ENCODE data around the gene WFDC10A. TPM values are rescaled to one million over a fixed set of nuclear protein-coding genes. Genes with fewer than 3 reads are reported as not detected.

Gene WFDC10A
- total and polyA plus RNA-seq, 10 of the 15 experiments (the other 5 are each of a cell fraction or from before 2014, with no cell fraction given): not detected

DNA sequence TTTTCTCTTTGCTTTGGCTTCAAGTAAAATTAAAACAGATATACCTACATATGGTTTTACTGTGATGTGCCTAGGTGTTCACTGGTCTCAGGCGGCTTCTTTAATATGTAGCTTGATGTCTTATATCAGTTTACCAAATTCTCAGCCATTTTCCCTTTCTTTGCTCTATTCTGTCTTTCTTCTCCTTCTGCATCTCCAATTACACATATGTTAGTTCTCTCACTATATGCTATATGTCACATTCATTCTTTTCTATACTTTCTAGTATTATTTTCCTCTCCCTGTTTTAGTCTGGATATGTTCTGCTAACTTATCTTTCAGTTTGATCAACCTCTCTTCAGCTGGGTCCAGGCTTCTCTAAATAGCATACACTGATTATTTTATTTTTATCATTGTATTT is 36.0 kb upstream of the WFDC10A start:
- no TSS peak for BruUV-seq (replicated peaks)
- Histone ChIP-seq H3K36me3 (ENCODE audit: control insufficient read depth in 2 of 2, insufficient read depth in 2 of 2, low read length in 1 of 2) (no peaks in the 10 kb centered on the region), H3K4me3 (no peak overlapping the region), H3K27ac (ENCODE audit: control insufficient read depth, insufficient read depth) (no peak overlapping the region), H3K4me2 (ENCODE audit: control insufficient read depth, insufficient read depth) (no peak overlapping the region), H3K27me3 (replicated peaks in 1 of 2; ENCODE audit: control insufficient read depth in 2 of 2, insufficient read depth in 2 of 2, low read length in 1 of 2) (no peaks in the 10 kb centered on the region; a peak in 3 of 4 replicates), H3K4me1 (ENCODE audit: control insufficient read depth, insufficient read depth, low read length) (no peaks in the 10 kb centered on the region), H4K20me1 (ENCODE audit: control insufficient read depth, insufficient read depth) (no peaks in the 10 kb centered on the region), H3K9me3 (replicated peaks; ENCODE audit: control insufficient read depth, insufficient read depth, low read length) (no peaks in the 10 kb centered on the region), H3K9ac (ENCODE audit: control insufficient read depth, insufficient read depth, low read length) (no peak overlapping the region), H3K79me2 (ENCODE audit: control insufficient read depth, insufficient read depth, low read length) (no peaks in the 10 kb centered on the region), H2AFZ (ENCODE audit: control insufficient read depth, low read depth, low read length) (no peak overlapping the region)
- no peak for DNase-seq (ENCODE audit: low read depth, low spot score)
- intact Hi-C loops (cut with micrococcal nuclease; ENCODE audit: unreplicated experiment): no loop called here
- ChIA-PET SMC1A (ENCODE audit: uncharacterized antibody, unreplicated experiment) (interaction anchor here (4.1 kb wide), 1 partner anchor 177 kb away, joined by 17 read pairs; no protein-coding TSS in a partner anchor), POLR2A (no interaction called here), CTCF (interaction anchor here (3.6 kb wide), 1 partner anchor 178 kb away, joined by 46 read pairs; no protein-coding TSS in a partner anchor), RAD21 (ENCODE audit: unreplicated experiment) (interaction anchor here (2.5 kb wide), 1 partner anchor 177 kb away, joined by 12 read pairs; no protein-coding TSS in a partner anchor)
- no peak for ATAC-seq
- no peak for FAIRE-seq
- TF ChIP-seq NFIC (IDR thresholded peaks at IDR 0.05; ENCODE audit: low read depth, low read length): no peak
- TF ChIP-seq, protein P1, sequence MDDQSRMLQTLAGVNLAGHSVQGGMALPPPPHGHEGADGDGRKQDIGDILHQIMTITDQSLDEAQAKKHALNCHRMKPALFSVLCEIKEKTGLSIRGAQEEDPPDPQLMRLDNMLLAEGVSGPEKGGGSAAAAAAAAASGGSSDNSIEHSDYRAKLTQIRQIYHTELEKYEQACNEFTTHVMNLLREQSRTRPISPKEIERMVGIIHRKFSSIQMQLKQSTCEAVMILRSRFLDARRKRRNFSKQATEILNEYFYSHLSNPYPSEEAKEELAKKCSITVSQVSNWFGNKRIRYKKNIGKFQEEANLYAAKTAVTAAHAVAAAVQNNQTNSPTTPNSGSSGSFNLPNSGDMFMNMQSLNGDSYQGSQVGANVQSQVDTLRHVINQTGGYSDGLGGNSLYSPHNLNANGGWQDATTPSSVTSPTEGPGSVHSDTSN (IDR thresholded peaks at IDR 0.05; ENCODE audit: insufficient replicate concordance, low read depth, low read length): no peak
- TF ChIP-seq CREM (IDR thresholded peaks at IDR 0.05; ENCODE audit: low read depth): no peak
- no peak for TF ChIP-seq SUPT20H (IDR thresholded peaks at IDR 0.05; ENCODE audit: borderline replicate concordance, control insufficient read depth, low read depth, low read length)
- TF ChIP-seq NFYA (IDR thresholded peaks at IDR 0.05; ENCODE audit: borderline replicate concordance, low read depth, low read length): no peak
- no peak for TF ChIP-seq BCL11A (IDR thresholded peaks at IDR 0.05; ENCODE audit: low read depth, low read length)
- TF ChIP-seq ETV6 (conservative IDR thresholded peaks at IDR 0.05 in 1 of 2, IDR thresholded peaks at IDR 0.05 in 1 of 2; ENCODE audit: borderline replicate concordance in 1 of 2, low read depth in 1 of 2): no peak
- 0% methylated on average over 1 of the region's 1 CpG for WGBS (ENCODE audit: insufficient coverage, insufficient replicate concordance, low lambda C conversion rate, missing lambda C conversion rate)
- in situ Hi-C loops (cut with MboI): no loop called here
